Measurements from ENCODE around the gene FSIP1. TPM values are rescaled to one million over a fixed set of nuclear protein-coding genes. Genes with fewer than 3 reads are reported as not detected.

Gene FSIP1
- total RNA-seq, 1 donor from 2014 or later, result 1.6 TPM

DNA sequence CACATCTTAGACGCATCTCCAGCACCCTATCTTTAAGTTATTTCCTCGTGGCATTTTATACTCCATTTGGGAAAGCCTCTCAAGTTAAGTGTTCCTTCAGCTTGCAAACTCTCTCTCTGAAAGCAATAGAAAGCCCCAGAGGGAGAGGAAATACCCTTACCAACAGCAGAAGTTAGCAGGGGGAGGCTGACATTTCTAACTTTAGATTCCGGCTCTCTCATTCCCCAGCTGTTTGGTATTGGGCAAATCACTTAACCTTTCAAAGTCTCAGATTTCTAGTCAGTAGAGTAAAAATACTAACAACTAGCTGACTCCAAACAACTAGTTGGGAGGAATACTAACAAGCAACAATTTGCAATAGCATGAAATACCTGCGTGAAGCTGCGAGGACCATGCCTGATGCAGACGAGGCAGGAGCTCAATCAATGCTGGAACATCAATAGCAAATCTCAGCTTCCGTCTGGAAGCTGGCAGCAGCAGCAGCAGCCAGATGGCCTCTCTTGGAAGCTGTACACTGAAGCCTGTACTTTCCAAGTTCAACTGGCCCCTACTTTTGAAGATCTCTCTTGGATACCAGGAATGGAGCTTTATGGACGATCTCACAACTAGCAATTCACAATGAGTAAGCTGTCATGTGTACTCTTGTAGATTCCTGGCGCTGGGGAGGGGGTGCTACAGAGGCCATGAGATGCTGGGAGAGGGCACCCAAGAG lies 153.9 kb downstream of the FSIP1 start:
- DNase-seq (ENCODE audit: low spot score, unreplicated experiment), result no peak
- TF ChIP-seq, protein P1, sequence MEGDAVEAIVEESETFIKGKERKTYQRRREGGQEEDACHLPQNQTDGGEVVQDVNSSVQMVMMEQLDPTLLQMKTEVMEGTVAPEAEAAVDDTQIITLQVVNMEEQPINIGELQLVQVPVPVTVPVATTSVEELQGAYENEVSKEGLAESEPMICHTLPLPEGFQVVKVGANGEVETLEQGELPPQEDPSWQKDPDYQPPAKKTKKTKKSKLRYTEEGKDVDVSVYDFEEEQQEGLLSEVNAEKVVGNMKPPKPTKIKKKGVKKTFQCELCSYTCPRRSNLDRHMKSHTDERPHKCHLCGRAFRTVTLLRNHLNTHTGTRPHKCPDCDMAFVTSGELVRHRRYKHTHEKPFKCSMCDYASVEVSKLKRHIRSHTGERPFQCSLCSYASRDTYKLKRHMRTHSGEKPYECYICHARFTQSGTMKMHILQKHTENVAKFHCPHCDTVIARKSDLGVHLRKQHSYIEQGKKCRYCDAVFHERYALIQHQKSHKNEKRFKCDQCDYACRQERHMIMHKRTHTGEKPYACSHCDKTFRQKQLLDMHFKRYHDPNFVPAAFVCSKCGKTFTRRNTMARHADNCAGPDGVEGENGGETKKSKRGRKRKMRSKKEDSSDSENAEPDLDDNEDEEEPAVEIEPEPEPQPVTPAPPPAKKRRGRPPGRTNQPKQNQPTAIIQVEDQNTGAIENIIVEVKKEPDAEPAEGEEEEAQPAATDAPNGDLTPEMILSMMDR (IDR thresholded peaks at IDR 0.05; ENCODE audit: unreplicated experiment), result no peak
- Mint-ChIP-seq H3K4me3 (ENCODE audit: low read depth) (no peak overlapping the region), H3K36me3 (ENCODE audit: insufficient read depth) (no peaks in the 10 kb centered on the region), H3K9me3 (ENCODE audit: low read depth) (no peaks in the 10 kb centered on the region), H3K27ac (no peak overlapping the region), H3K4me1 (ENCODE audit: low read depth) (peaks cover 3% of the 10 kb centered on the region), H3K27me3 (no peaks in the 10 kb centered on the region)

DNA sequence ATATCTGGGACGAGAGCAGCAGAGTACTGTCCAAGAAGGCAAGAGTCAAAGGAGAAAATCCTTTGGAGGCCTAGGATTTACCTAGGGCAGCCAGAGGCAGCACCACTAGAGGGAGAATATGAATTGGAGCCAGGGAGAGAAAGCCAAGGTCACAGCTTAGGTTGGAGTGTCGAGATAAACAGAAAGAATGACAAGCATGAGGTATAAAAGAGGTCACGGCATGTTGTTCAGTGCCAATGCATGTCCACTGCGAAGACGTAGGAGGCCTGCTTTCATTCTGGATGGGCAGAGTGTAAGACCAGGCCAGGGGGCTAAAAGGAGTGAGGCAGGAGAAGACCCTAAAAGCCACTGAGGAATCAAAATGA lies 154.5 kb downstream of the FSIP1 start:
- DNase-seq (ENCODE audit: low spot score, unreplicated experiment), result no peak
- H3K4me3 Mint-ChIP-seq (ENCODE audit: low read depth), result no peak overlapping the region
- H3K27me3 Mint-ChIP-seq, result no peaks in the 10 kb centered on the region
- H3K9me3 Mint-ChIP-seq (ENCODE audit: low read depth), result no peaks in the 10 kb centered on the region
- no peaks in the 10 kb centered on the region for H3K36me3 Mint-ChIP-seq (ENCODE audit: insufficient read depth)
- H3K4me1 Mint-ChIP-seq (ENCODE audit: low read depth), result peaks cover 3% of the 10 kb centered on the region
- no peak overlapping the region for H3K27ac Mint-ChIP-seq
- TF ChIP-seq, protein P1 (IDR thresholded peaks at IDR 0.05; ENCODE audit: unreplicated experiment), result peak; percentile 36

- H3K27me3 Mint-ChIP-seq, result no peaks in the 10 kb centered on the region
- peaks cover 7% of the 10 kb centered on the region for H3K4me1 Mint-ChIP-seq (ENCODE audit: low read depth)
- H3K9me3 Mint-ChIP-seq (ENCODE audit: low read depth), result no peaks in the 10 kb centered on the region
- H3K36me3 Mint-ChIP-seq (ENCODE audit: insufficient read depth), result no peaks in the 10 kb centered on the region
- DNase-seq (ENCODE audit: low spot score, unreplicated experiment), result no peak
- no peak overlapping the region for H3K27ac Mint-ChIP-seq
- no peak overlapping the region for H3K4me3 Mint-ChIP-seq (ENCODE audit: low read depth)
- TF ChIP-seq, protein P1 (IDR thresholded peaks at IDR 0.05; ENCODE audit: unreplicated experiment), result no peak
These were observed 155.0 kb downstream of the FSIP1 start for GRCh38 chr15:39627451-39628143.

DNA sequence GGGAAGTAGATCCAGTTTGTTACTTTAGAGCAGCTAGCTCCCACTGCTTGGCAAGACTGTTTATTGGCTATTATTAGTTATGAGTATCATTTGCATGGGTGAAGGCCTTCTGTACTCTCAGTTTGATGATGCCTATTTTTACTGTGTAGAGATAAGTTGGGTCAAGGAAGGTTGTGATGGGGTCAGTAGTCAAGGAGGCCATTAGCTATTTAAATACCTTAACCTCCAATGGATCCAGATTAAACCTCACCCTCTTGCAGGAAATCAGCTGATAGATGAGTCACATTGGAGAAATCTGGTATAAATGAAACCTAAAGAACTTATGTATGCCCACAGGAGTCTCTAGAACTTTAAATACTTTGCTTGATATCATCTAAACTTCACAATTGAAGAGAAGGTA lies 156.8 kb downstream of the FSIP1 start:
- H3K9me3 Mint-ChIP-seq (ENCODE audit: low read depth), result no peaks in the 10 kb centered on the region
- no peak overlapping the region for H3K4me3 Mint-ChIP-seq (ENCODE audit: low read depth)
- TF ChIP-seq, protein P1 (IDR thresholded peaks at IDR 0.05; ENCODE audit: unreplicated experiment), result no peak
- H3K4me1 Mint-ChIP-seq (ENCODE audit: low read depth), result peaks cover 7% of the 10 kb centered on the region
- H3K27me3 Mint-ChIP-seq, result no peaks in the 10 kb centered on the region
- H3K27ac Mint-ChIP-seq, result no peak overlapping the region
- no peaks in the 10 kb centered on the region for H3K36me3 Mint-ChIP-seq (ENCODE audit: insufficient read depth)
- DNase-seq (ENCODE audit: low spot score, unreplicated experiment), result no peak

GRCh38 chr15:39625451-39625850 lies 157.2 kb downstream of the FSIP1 start:
- H3K27me3 Mint-ChIP-seq, result no peaks in the 10 kb centered on the region
- H3K9me3 Mint-ChIP-seq (ENCODE audit: low read depth), result no peaks in the 10 kb centered on the region
- H3K4me1 Mint-ChIP-seq (ENCODE audit: low read depth), result peaks cover 7% of the 10 kb centered on the region
- TF ChIP-seq, protein P1 (IDR thresholded peaks at IDR 0.05; ENCODE audit: unreplicated experiment), result no peak
- no peak overlapping the region for H3K27ac Mint-ChIP-seq
- no peak overlapping the region for H3K4me3 Mint-ChIP-seq (ENCODE audit: low read depth)
- no peaks in the 10 kb centered on the region for H3K36me3 Mint-ChIP-seq (ENCODE audit: insufficient read depth)
- no peak for DNase-seq (ENCODE audit: low spot score, unreplicated experiment)
